HepG2 (cell line): ENCODE data around the gene OBP2B. TPM values are rescaled to one million over a fixed set of nuclear protein-coding genes. Genes with fewer than 3 reads are reported as not detected.
"Not testable (repeated sequence)": the region's sequence is repeated elsewhere in the genome, so short reads cannot be mapped to it uniquely, and the experiment has no call there.

ENCODE experiments used
- ATAC-seq: fragments of 200-7000 bp; cut with Tn5 transposase; 3 replicates; pipeline ENCODE4 v1.9.1; 2020; ENCODE audit warnings: mild to moderate bottlenecking, moderate library complexity
- BruUV-seq: library from RNA; stranded (reverse); fragments of 400-500 nt; replicated peaks from 2 replicates; lab custom pipeline; 2021; lab: Mats Ljungman, UMichigan
- CTCF ChIA-PET: fragments of 300-600 bp; formaldehyde crosslinking; extraction: SDS; loops from one replicate; lab custom pipeline; 2021; ENCODE audit warnings: low total read pairs, inconsistent platforms, low intra/inter-chr PET ratio; lab: Yijun Ruan, JAX
- POLR2A ChIA-PET: fragments of 350-600 bp; sonication (Branson Sonifier 250); formaldehyde crosslinking; loops from one replicate; lab custom pipeline; 2020; ENCODE audit warnings: antibody characterized with exemption, inconsistent platforms; lab: Yijun Ruan, JAX
- DNase-seq: peaks from one replicate; pipeline ENCODE4 v3.0.0-alpha.2; 2015; ENCODE audit warnings: low spot score
- FAIRE-seq: peaks from 3 replicates; lab custom pipeline; 2011; peaks lifted over from hg19 to GRCh38; lab: Jason Lieb, UNC
- H2AFZ ChIP-seq: one replicate; pipeline ENCODE4 v1.6.1; 2011; ENCODE audit warnings: low read length, inconsistent platforms
- H3K27ac ChIP-seq: fragments of 300-600 bp; 3 replicates; pipeline ENCODE4 v1.8.0; 2011; ENCODE audit warnings: mixed run types, mild to moderate bottlenecking, mixed read lengths, low read length, inconsistent platforms; ENCODE audit not compliant: insufficient read depth; ENCODE audit errors: extremely low read length
- H3K27me3 ChIP-seq, 2 experiments: fragments of 200-600 bp in 1 of 2; 2 replicates in 1 of 2; 3 replicates in 1 of 2; pipeline versions ENCODE4 v1.6.0 to v1.8.0; 2011; ENCODE audit warnings: low read length in 2 of 2, mild to moderate bottlenecking in 2 of 2, moderate library complexity in 2 of 2, inconsistent platforms in 1 of 2; ENCODE audit not compliant: insufficient read depth in 2 of 2, control insufficient read depth in 1 of 2
- H3K36me3 ChIP-seq, 2 experiments: fragments of 200-600 bp in 1 of 2; replicated peaks in 1 of 2; 2 replicates in 1 of 2; 3 replicates in 1 of 2; pipeline versions ENCODE4 v1.5.1 to v1.8.0; 2011; ENCODE audit warnings: low read length in 2 of 2, inconsistent platforms in 1 of 2; ENCODE audit not compliant: insufficient read depth in 2 of 2, control insufficient read depth in 1 of 2
- H3K4me1 ChIP-seq: 2 replicates; pipeline ENCODE4 v1.5.1; 2012; ENCODE audit warnings: low read length, inconsistent platforms; ENCODE audit not compliant: insufficient read depth
- H3K4me2 ChIP-seq: 2 replicates; pipeline ENCODE4 v1.6.0; 2011; ENCODE audit warnings: low read depth, low read length, inconsistent platforms
- H3K4me3 ChIP-seq, 3 experiments: fragments of 200-600 bp in 1 of 3; sonication (generic), shearing (Covaris generic) in 1 of 3; replicated peaks in 1 of 3; 2 replicates each; pipeline ENCODE4 v1.5.1; 2011 to 2016; ENCODE audit warnings: low read length in 3 of 3, inconsistent platforms in 2 of 3, low read depth in 2 of 3, mild to moderate bottlenecking in 2 of 3, control low read depth in 1 of 3, mixed read lengths in 1 of 3; ENCODE audit not compliant: insufficient read depth in 1 of 3
- H3K79me2 ChIP-seq: one replicate; pipeline ENCODE4 v1.6.1; 2011; ENCODE audit warnings: low read length, inconsistent platforms; ENCODE audit not compliant: insufficient read depth
- H3K9ac ChIP-seq: 2 replicates; pipeline ENCODE4 v1.6.0; 2011; ENCODE audit warnings: mild to moderate bottlenecking, low read depth, low read length, inconsistent platforms; ENCODE audit not compliant: insufficient read depth
- H3K9me3 ChIP-seq: 2 replicates; pipeline ENCODE4 v1.5.1; 2012; ENCODE audit warnings: mild to moderate bottlenecking, low read length
- H4K20me1 ChIP-seq: 2 replicates; pipeline ENCODE4 v1.6.0; 2011; ENCODE audit warnings: inconsistent platforms, mild to moderate bottlenecking, low read length, moderate library complexity; ENCODE audit not compliant: insufficient read depth
- AGO2 ChIP-seq: fragments of 200-400 bp; formaldehyde crosslinking; optimal IDR thresholded peaks from 2 replicates; pipeline ENCODE3; 2017; ENCODE audit warnings: mild to moderate bottlenecking, low read depth, low read length, moderate library complexity
- FOXA3 ChIP-seq: IDR thresholded peaks from 2 replicates; pipeline ENCODE4 v1.6.1; 2016; ENCODE audit warnings: missing genetic modification reagents, missing compliant biosample characterization
- GATA4 ChIP-seq: sonication (generic); IDR thresholded peaks from 2 replicates; pipeline ENCODE4 v1.6.1; 2016; ENCODE audit warnings: antibody characterized with exemption, low read depth, borderline replicate concordance
- HMG20B ChIP-seq: conservative IDR thresholded peaks from 2 replicates; pipeline ENCODE4 v1.6.1; 2016; ENCODE audit warnings: missing genetic modification reagents, missing compliant biosample characterization
- MIER2 ChIP-seq: IDR thresholded peaks from 2 replicates; pipeline ENCODE4 v1.6.1; 2016; ENCODE audit warnings: missing biosample characterization, missing genetic modification reagents
- MXI1 ChIP-seq: IDR thresholded peaks from 3 replicates; pipeline ENCODE4 v1.6.1; 2012; ENCODE audit warnings: low read depth, low read length, inconsistent platforms, borderline replicate concordance
- NBN ChIP-seq: fragments of 450-650 bp; conservative IDR thresholded peaks from 2 replicates; pipeline ENCODE4 v1.6.1; 2017
- RFXAP ChIP-seq: sonication (generic); formaldehyde crosslinking; IDR thresholded peaks from 2 replicates; pipeline ENCODE4 v1.4.0; 2020; ENCODE audit warnings: missing genetic modification reagents, borderline replicate concordance
- ZBTB38 ChIP-seq: sonication (generic); formaldehyde crosslinking; IDR thresholded peaks from 2 replicates; pipeline ENCODE4 v1.5.1; 2020; ENCODE audit warnings: mild to moderate bottlenecking, missing genetic modification reagents
- ZNF292 ChIP-seq: sonication (generic); formaldehyde crosslinking; IDR thresholded peaks from 2 replicates; pipeline ENCODE4 v1.8.1; 2022; ENCODE audit warnings: mild to moderate bottlenecking, low read depth, missing genetic modification reagents, borderline replicate concordance
- whole genome bisulfite sequencing: methylation state at CpG from one replicate; pipeline ENCODE4 v1.1.6; 2017; ENCODE audit warnings: low lambda C conversion rate; 5-methylcytosine and 5-hydroxymethylcytosine counted together
- in situ Hi-C: cut with HindIII; loops from 2 replicates; pipeline ENCODE4 v1.10.0; 2017; ENCODE audit warnings: low pct_unique_long_range_greater_than_20kb; ENCODE audit not compliant: extremely low pct_ligation_motif_present
- intact Hi-C: fragments of 100-400 bp; cut with micrococcal nuclease; formaldehyde crosslinking; loops from one replicate; pipeline ENCODE4 v1.10.0; 2022; ENCODE audit not compliant: unreplicated experiment
- polyA plus RNA-seq, 8 experiments: library from polyadenylated mRNA; depleted of rRNA in 3 of 8; stranded (reverse) in 7 of 8; unstranded in 1 of 8; fragments of >200 nt; fragmentation: Illumina TruSeq in 4 of 8; extraction: Trizol in 4 of 8; gene quantifications; 2 replicates each; pipeline versions ENCODE4 v1.2.1 to v1.2.3, GENCODE V29; 2011 to 2016; ENCODE audit warnings: low read depth in 4 of 8, missing spikeins in 1 of 8, mixed read lengths in 1 of 8; ENCODE audit not compliant: insufficient read depth in 1 of 8
- total RNA-seq, 5 experiments: library from RNA; depleted of rRNA; stranded (reverse); fragments of >200 nt; fragmentation: Illumina TruSeq; extraction: Trizol; gene quantifications; 2 replicates each; pipeline ENCODE4 v1.2.3, GENCODE V29; 2016; ENCODE audit warnings: low read depth in 1 of 5
- TF ChIP-seq, protein P1 (sequence below): sonication (generic); formaldehyde crosslinking; IDR thresholded peaks from 2 replicates; pipeline ENCODE4 v1.5.1; 2020; ENCODE audit warnings: missing genetic modification reagents, mild to moderate bottlenecking, borderline replicate concordance
- TF ChIP-seq, protein P2 (sequence below): sonication (generic); formaldehyde crosslinking; IDR thresholded peaks from 2 replicates; pipeline ENCODE4 v1.5.0; 2020; ENCODE audit warnings: missing genetic modification reagents, mild to moderate bottlenecking, borderline replicate concordance
- TF ChIP-seq, protein P3 (sequence below): sonication (generic); formaldehyde crosslinking; IDR thresholded peaks from 2 replicates; pipeline ENCODE4 v1.9.0; 2021; ENCODE audit warnings: missing genetic modification reagents, borderline replicate concordance

Gene OBP2B
- total and polyA plus RNA-seq, 2 of the 13 experiments (the other 11 are each of a cell fraction or from before 2014, with no cell fraction given): not detected

DNA sequence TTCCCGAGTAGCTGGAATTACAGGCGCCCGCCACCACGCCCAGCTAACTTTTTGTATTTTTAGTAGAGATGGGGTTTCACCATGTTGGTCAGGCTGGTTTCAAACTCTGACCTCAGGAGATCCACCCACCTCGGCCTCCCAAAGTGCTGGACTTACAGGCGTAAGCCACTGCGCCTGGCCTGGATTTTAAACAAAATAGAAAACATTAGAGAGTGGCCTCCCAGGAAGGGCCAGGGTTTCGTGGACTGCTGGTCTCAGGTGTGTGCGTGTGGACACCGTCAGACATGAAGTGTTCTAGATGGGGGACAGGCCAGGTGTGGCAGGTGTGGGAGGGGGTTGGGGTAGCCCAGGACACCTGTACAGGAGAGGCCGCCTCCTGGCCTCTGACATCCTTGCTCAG, 38.3 kb downstream of the OBP2B start (continued):
- TF ChIP-seq AGO2: no peak
- no peak for TF ChIP-seq MXI1
- TF ChIP-seq, protein P1, sequence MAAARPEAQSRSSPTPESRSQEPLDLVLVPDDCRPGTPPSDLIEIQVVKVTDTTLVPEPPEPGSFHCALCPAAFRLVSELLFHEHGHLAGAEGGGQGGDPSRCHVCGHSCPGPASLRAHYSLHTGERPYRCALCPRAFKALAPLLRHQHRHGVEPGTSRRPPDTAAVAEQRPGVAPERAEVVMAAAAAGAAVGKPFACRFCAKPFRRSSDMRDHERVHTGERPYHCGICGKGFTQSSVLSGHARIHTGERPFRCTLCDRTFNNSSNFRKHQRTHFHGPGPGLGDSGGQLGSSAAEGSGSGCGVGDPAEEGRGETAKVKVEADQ: no peak
- TF ChIP-seq NBN: no peak
- TF ChIP-seq HMG20B (CRISPR knock-in tag): no peak
- no peak for TF ChIP-seq GATA4
- TF ChIP-seq RFXAP (CRISPR knock-in tag): no peak
- TF ChIP-seq, all 625 proteins: peak for 0

DNA sequence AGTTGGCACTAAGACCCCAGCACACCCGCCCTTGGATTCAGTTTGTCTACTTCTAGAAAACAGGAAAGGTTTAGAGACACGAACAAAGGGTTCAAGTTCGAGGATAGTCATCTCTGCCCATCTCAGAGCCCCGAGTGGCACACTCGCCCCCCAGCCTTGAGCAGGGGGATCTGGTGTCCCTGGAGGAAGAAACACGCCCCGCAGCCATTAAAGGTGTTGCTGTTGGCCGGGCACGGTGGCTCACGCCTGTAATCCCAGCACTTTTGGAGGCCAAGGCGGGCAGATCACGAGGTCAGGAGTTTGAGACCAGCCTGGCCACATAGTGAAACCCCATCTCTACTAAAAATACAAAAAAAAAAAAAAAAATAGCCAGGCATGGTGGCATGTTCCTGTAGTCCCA, 39.4 kb downstream of the OBP2B start:
- intact Hi-C loops, BruUV-seq, FAIRE-seq, H3K27ac ChIP-seq, CTCF ChIA-PET, in situ Hi-C loops, H3K9ac ChIP-seq, H3K9me3 ChIP-seq, H3K36me3 ChIP-seq, H4K20me1 ChIP-seq, H3K4me3 ChIP-seq, H3K4me2 ChIP-seq, H2AFZ ChIP-seq, H3K4me1 ChIP-seq, ATAC-seq, H3K79me2 ChIP-seq, DNase-seq: not testable (repeated sequence)
- WGBS: 34% methylated on average over 8 of the region's 12 CpGs
- peaks cover 3 to 31% of the 10 kb centered on the region in 2 experiments; a peak in 4 of 5 replicates for H3K27me3 ChIP-seq
- POLR2A ChIA-PET: interaction anchor here (0.7 kb wide), 1 partner anchor 79 kb away, joined by 3 read pairs; no protein-coding TSS in a partner anchor

DNA sequence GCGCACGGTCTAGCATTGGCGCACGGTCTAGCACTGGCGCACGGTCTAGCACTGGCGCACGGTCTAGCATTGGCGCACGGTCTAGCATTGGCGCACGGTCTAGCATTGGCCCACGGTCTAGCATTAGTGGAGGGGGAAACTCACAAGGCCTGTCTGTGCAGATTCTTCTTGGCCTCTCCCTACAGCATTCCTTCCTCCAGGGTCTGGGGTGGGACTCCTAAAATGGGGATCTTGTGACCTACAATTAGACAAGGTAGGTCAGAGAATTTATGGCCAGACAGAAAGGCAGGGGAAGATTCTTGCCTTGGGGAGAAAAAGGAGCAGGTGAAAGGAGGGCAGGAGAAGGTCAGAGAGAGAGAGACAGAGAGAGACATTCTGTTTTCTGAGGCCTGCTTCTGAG, 39.9 kb downstream of the OBP2B start:
- H3K4me1 ChIP-seq: no peaks in the 10 kb centered on the region
- H3K79me2 ChIP-seq: no peaks in the 10 kb centered on the region
- in situ Hi-C loops: no loop called here
- BruUV-seq: no TSS peak
- intact Hi-C loops: no loop called here
- POLR2A ChIA-PET: no interaction called here
- TF ChIP-seq, protein P2, sequence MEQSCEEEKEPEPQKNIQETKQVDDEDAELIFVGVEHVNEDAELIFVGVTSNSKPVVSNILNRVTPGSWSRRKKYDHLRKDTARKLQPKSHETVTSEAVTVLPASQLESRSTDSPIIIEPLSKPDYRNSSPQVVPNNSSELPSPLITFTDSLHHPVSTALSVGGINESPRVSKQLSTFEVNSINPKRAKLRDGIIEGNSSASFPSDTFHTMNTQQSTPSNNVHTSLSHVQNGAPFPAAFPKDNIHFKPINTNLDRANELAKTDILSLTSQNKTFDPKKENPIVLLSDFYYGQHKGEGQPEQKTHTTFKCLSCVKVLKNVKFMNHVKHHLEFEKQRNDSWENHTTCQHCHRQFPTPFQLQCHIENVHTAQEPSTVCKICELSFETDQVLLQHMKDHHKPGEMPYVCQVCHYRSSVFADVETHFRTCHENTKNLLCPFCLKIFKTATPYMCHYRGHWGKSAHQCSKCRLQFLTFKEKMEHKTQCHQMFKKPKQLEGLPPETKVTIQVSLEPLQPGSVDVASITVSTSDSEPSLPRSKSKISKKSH (CRISPR knock-in tag): no peak
- no peak for TF ChIP-seq FOXA3
- TF ChIP-seq ZBTB38: no peak
- no peak for TF ChIP-seq MIER2 (CRISPR knock-in tag)
- TF ChIP-seq, protein P3, sequence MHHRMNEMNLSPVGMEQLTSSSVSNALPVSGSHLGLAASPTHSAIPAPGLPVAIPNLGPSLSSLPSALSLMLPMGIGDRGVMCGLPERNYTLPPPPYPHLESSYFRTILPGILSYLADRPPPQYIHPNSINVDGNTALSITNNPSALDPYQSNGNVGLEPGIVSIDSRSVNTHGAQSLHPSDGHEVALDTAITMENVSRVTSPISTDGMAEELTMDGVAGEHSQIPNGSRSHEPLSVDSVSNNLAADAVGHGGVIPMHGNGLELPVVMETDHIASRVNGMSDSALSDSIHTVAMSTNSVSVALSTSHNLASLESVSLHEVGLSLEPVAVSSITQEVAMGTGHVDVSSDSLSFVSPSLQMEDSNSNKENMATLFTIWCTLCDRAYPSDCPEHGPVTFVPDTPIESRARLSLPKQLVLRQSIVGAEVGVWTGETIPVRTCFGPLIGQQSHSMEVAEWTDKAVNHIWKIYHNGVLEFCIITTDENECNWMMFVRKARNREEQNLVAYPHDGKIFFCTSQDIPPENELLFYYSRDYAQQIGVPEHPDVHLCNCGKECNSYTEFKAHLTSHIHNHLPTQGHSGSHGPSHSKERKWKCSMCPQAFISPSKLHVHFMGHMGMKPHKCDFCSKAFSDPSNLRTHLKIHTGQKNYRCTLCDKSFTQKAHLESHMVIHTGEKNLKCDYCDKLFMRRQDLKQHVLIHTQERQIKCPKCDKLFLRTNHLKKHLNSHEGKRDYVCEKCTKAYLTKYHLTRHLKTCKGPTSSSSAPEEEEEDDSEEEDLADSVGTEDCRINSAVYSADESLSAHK (CRISPR knock-in tag): no peak
- TF ChIP-seq ZNF292: no peak
- H2AFZ ChIP-seq: no peak overlapping the region
- no peak for DNase-seq
- H3K27me3 ChIP-seq: peaks cover 3 to 27% of the 10 kb centered on the region in 2 experiments; a peak in 4 of 5 replicates
- no peak for FAIRE-seq
- no peak overlapping the region for H3K27ac ChIP-seq
- H3K9ac ChIP-seq: no peak overlapping the region
- no peak for ATAC-seq
- CTCF ChIA-PET: no interaction called here
- H4K20me1 ChIP-seq: no peaks in the 10 kb centered on the region
- no peak overlapping the region for H3K4me3 ChIP-seq
- no peaks in the 10 kb centered on the region for H3K36me3 ChIP-seq
- 96% methylated on average over 13 of the region's 13 CpGs for WGBS
- no peaks in the 10 kb centered on the region for H3K9me3 ChIP-seq
- no peak overlapping the region for H3K4me2 ChIP-seq
